Gastrocnemius medialis (tissue), 4 donors: Measurements from ENCODE around the gene TMEM247. TPM values are rescaled to one million over a fixed set of nuclear protein-coding genes. Genes with fewer than 3 reads are reported as not detected.

Source experiments
- ATAC-seq, 2 donors: fragments of 150-250 bp; one replicate each; pipeline ENCODE4 v1.9.1; 2016
- DNase-seq, 2 donors: peaks; one replicate each; pipeline ENCODE4 v3.0.0-alpha.2; 2019
- H3K27ac ChIP-seq, 4 donors: fragments of 200-600 bp; sonication (generic); 1 replicate in 1 of 4; 2 replicates in 3 of 4; pipeline ENCODE4 v1.5.1; 2016 to 2018; ENCODE audit warnings: mild to moderate bottlenecking in 2 of 4, moderate library complexity in 1 of 4
- H3K27me3 ChIP-seq, 3 donors: fragments of 200-600 bp; sonication (generic) in 2 of 3; 1 replicate in 1 of 3; 2 replicates in 2 of 3; pipeline versions ENCODE4 v1.5.1 to v1.6.0; 2016 to 2019; ENCODE audit warnings: mild to moderate bottlenecking in 1 of 3, moderate library complexity in 1 of 3
- H3K36me3 ChIP-seq, 2 donors: fragments of 200-600 bp; sonication (generic) in 1 of 2; one replicate each; pipeline ENCODE4 v1.5.1; 2017 to 2018
- H3K4me1 ChIP-seq, 2 donors: fragments of 200-600 bp; sonication (generic) in 1 of 2; one replicate each; pipeline ENCODE4 v1.5.1; 2016 to 2017; ENCODE audit warnings: mild to moderate bottlenecking in 2 of 2
- H3K4me3 ChIP-seq, 4 donors: fragments of 200-600 bp; sonication (generic) in 3 of 4; 1 replicate in 1 of 4; 2 replicates in 3 of 4; pipeline ENCODE4 v1.5.1; 2016 to 2019; ENCODE audit warnings: mild to moderate bottlenecking in 2 of 4
- H3K9me3 ChIP-seq, 3 donors: fragments of 200-600 bp; sonication (generic) in 2 of 3; 1 replicate in 1 of 3; 2 replicates in 2 of 3; pipeline ENCODE4 v1.5.1; 2016 to 2019
- POLR2A ChIP-seq, 2 donors: fragments of 450-650 bp; IDR thresholded peaks; one replicate each; pipeline ENCODE4 v1.6.1; 2017; ENCODE audit warnings: antibody characterized with exemption in 2 of 2, mild to moderate bottlenecking in 2 of 2, moderate library complexity in 2 of 2
- in situ Hi-C, 4 donors: fragments of 200-750 bp; cut with MboI; loops; one replicate each; pipeline versions ENCODE4 v1.15.0 to v1.8.0; 2017; ENCODE audit warnings: low sequenced_read_pairs in 4 of 4
- intact Hi-C: fragments of 100-400 bp; cut with DNase I; formaldehyde crosslinking; loops from one replicate; pipeline ENCODE4 v1.15.1; 2023; ENCODE audit warnings: low total_unique reads
- total RNA-seq, 4 donors: library from RNA; depleted of rRNA; stranded (reverse); fragments of >200 nt; gene quantifications; one replicate each; pipeline versions ENCODE4 v1.1.0 to v1.2.3, GENCODE V29; 2016
- TF ChIP-seq, protein P1 (sequence below), 5 experiments: fragments of 450-650 bp in 3 of 5; fragments of 200-600 bp in 2 of 5; sonication (generic) in 2 of 5; IDR thresholded peaks in 4 of 5; conservative IDR thresholded peaks in 1 of 5; 1 replicate in 4 of 5; 2 replicates in 1 of 5; pipeline ENCODE4 v1.5.1; 2016 to 2019; ENCODE audit warnings: antibody characterized with exemption in 5 of 5, mild to moderate bottlenecking in 3 of 5, moderate library complexity in 3 of 5

TMEM247 gene
- not detected for total RNA-seq

DNA sequence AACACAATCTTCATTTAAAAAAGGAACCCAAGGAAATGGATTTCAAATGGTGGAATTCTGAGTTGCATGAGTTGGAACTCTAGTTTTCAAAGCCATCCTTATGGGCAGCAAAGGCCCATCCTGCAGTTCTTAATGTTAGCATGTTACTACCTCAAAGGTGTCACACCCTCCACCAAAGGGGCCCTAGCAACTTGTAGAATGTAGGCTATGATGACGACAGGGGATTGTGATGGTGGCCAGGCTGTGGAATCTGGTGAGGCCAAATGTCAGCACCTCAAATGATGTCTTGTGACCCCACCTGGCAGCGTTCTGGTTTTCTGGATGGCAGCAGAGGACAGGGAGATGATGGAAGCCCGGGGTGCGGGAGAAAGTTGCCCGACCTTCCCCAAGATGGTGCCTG lies at the start of gene TMEM247:
Gene TMEM247 (plus strand): TSS at position 301 of the 400 bp plus-strand sequence.
- DNase-seq: no peak
- Histone ChIP-seq H3K4me1 (no peaks in the 10 kb centered on the region), H3K36me3 (no peaks in the 10 kb centered on the region), H3K27me3 (no peaks in the 10 kb centered on the region), H3K27ac (no peak within 1 kb of the TSS), H3K9me3 (no peaks in the 10 kb centered on the region), H3K4me3 (no peak within 1 kb of the TSS)
- ATAC-seq: no peak
- no peak for TF ChIP-seq POLR2A (IDR thresholded peaks at IDR 0.05)
- TF ChIP-seq, protein P1, sequence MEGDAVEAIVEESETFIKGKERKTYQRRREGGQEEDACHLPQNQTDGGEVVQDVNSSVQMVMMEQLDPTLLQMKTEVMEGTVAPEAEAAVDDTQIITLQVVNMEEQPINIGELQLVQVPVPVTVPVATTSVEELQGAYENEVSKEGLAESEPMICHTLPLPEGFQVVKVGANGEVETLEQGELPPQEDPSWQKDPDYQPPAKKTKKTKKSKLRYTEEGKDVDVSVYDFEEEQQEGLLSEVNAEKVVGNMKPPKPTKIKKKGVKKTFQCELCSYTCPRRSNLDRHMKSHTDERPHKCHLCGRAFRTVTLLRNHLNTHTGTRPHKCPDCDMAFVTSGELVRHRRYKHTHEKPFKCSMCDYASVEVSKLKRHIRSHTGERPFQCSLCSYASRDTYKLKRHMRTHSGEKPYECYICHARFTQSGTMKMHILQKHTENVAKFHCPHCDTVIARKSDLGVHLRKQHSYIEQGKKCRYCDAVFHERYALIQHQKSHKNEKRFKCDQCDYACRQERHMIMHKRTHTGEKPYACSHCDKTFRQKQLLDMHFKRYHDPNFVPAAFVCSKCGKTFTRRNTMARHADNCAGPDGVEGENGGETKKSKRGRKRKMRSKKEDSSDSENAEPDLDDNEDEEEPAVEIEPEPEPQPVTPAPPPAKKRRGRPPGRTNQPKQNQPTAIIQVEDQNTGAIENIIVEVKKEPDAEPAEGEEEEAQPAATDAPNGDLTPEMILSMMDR (IDR thresholded peaks at IDR 0.05 in 4 of 5, conservative IDR thresholded peaks at IDR 0.05 in 1 of 5): no peak
- intact Hi-C loops: no loop called here
- in situ Hi-C loops: no loop called here

DNA sequence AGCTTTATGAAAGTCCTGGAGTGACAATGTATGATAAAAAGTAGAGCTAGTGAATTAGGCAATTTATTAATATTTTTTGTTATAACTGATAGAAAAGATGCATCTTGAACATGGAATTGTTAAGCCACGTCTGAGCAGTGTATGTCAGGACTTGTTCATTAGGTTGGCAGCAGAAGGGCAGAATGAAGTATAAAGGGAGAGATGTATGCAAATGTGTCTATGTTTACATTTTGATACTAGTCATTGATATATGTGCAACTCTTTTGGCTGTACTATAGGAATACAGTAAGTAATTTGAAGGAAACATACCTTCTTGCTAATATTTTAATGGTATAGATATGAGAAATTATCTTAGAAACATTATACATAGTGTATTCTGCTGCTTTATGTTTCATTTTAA lies 49.0 kb upstream of the TMEM247 start:
- TF ChIP-seq, protein P1 (IDR thresholded peaks at IDR 0.05 in 4 of 5, conservative IDR thresholded peaks at IDR 0.05 in 1 of 5): no peak
- TF ChIP-seq POLR2A (IDR thresholded peaks at IDR 0.05): no peak
- DNase-seq (no peak), ATAC-seq (no peak)
- no peaks in the 10 kb centered on the region for H3K36me3 ChIP-seq
- in situ Hi-C loops: no loop called here
- no peaks in the 10 kb centered on the region for H3K9me3 ChIP-seq
- H3K4me1 ChIP-seq: no peaks in the 10 kb centered on the region
- intact Hi-C loops: no loop called here
- no peak overlapping the region for H3K4me3 ChIP-seq
- no peak overlapping the region for H3K27ac ChIP-seq
- no peaks in the 10 kb centered on the region for H3K27me3 ChIP-seq

DNA sequence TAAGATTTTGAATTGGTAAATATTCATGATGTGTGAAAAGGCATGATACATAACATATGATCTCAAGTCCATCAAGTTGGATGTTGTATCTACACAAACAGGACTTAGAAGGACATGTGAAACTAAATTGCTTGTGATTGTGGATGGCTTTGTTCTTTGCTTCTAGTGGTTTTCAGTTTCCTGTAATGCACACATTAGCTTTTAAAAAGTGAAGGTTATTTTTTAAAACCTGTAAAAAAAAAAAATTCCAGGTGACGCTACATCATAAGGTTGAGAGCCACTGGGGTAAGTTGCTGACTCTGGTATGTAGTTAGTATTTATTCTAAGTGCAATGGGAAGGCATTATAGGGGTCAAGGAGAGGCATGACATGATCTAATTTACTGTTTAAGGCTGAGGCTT lies 48.4 kb upstream of the TMEM247 start:
- ATAC-seq: no peak
- DNase-seq: no peak
- Histone ChIP-seq H3K27me3 (no peaks in the 10 kb centered on the region), H3K27ac (no peak overlapping the region), H3K4me3 (no peak overlapping the region), H3K9me3 (no peaks in the 10 kb centered on the region), H3K36me3 (no peaks in the 10 kb centered on the region), H3K4me1 (no peaks in the 10 kb centered on the region)
- TF ChIP-seq, protein P1 (IDR thresholded peaks at IDR 0.05 in 4 of 5, conservative IDR thresholded peaks at IDR 0.05 in 1 of 5): no peak
- no peak for TF ChIP-seq POLR2A (IDR thresholded peaks at IDR 0.05)
- in situ Hi-C loops (no loop called here), intact Hi-C loops (no loop called here)

DNA sequence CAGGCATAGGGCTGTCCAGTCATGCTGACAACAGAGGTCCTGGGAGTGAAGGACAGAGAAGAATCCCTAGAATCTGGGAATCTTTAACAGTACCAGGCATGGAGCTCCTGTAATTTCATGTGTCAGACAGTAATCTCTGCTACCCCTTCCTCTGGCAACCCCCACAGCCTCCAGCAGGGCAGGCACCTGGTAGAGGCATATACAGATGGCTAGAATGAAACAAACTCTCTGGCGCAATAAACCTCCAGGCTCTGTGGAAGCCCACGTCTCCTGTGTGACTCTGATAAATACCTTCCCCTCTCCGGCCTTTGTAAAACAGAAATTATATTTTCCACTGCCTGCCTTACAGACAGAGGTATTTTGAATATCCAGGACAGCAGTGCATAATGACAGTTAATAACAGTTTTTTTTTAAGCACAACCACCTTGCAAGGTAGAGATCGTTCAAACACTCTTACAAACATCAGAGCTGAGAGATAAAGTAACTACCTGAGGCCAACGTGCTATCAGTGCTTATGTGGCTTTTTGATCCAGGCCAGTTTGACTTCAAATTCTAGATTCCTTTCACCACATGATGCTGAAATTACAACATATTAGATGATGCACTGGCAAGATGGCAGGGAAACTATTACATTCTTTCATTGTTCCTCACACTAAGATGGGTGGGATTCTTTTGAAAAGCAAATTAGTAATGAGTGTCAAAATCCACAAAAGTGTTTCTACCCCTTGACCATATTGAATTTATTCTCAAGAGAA lies 47.7 kb upstream of the TMEM247 start:
- Histone ChIP-seq H3K27me3 (no peaks in the 10 kb centered on the region), H3K4me1 (no peaks in the 10 kb centered on the region), H3K4me3 (no peak overlapping the region), H3K9me3 (no peaks in the 10 kb centered on the region), H3K27ac (no peak overlapping the region), H3K36me3 (no peaks in the 10 kb centered on the region)
- TF ChIP-seq, protein P1 (IDR thresholded peaks at IDR 0.05 in 4 of 5, conservative IDR thresholded peaks at IDR 0.05 in 1 of 5): no peak
- no peak for TF ChIP-seq POLR2A (IDR thresholded peaks at IDR 0.05)
- no peak for DNase-seq
- no peak for ATAC-seq
- in situ Hi-C loops: no loop called here
- intact Hi-C loops: no loop called here

DNA sequence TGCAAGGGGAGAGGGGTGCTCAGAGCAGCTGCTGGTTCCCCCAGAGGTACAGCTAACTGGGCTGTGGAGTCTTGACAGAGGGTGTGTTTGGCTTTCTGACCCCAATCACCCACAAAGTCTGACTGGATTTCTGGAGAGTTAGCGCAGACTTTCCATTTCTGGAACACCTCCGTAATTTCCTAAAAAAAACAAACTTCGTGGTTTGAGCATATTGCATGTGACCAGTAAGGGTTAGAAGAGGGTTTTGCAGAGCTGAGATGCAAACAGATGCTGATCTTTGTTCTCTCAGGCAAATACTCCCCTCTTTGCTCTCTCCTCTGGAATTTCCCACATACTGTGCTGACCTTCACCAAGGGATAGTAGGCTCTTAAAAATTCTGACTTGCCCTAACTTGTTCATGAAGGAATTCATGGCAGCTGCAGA lies 44.5 kb upstream of the TMEM247 start:
- H3K27ac ChIP-seq: no peak overlapping the region
- in situ Hi-C loops: no loop called here
- ATAC-seq: no peak

More for the DNA sequence above, 44.5 kb upstream of the TMEM247 start:
- Histone ChIP-seq H3K27me3 (no peaks in the 10 kb centered on the region), H3K36me3 (no peaks in the 10 kb centered on the region), H3K4me3 (no peak overlapping the region), H3K9me3 (no peaks in the 10 kb centered on the region), H3K4me1 (no peaks in the 10 kb centered on the region)
- no peak for DNase-seq
- TF ChIP-seq POLR2A (IDR thresholded peaks at IDR 0.05): no peak
- TF ChIP-seq, protein P1 (IDR thresholded peaks at IDR 0.05 in 4 of 5, conservative IDR thresholded peaks at IDR 0.05 in 1 of 5): no peak
- intact Hi-C loops: no loop called here
